Activated CD8-positive, alpha-beta T cell treated with anti-CD3 and anti-CD28 coated beads for 36 hours (primary cell): ENCODE measurements around the gene MATN1. TPM values are rescaled to one million over a fixed set of nuclear protein-coding genes. Genes with fewer than 3 reads are reported as not detected.

Experiments used
- ATAC-seq: fragments of 200-7000 bp; cut with Tn5 transposase; one replicate; pipeline ENCODE4 v1.10.0; 2021; ENCODE audit warnings: mild to moderate bottlenecking, moderate library complexity
- CTCF ChIA-PET: fragments of 350-600 bp; sonication (Branson Sonifier 250); formaldehyde crosslinking; loops from one replicate; lab custom pipeline; 2021; ENCODE audit warnings: antibody characterized with exemption; lab: Charles Lee
- POLR2A ChIA-PET: fragments of 350-600 bp; sonication (Branson Sonifier 250); formaldehyde crosslinking; loops from one replicate; lab custom pipeline; 2021; ENCODE audit warnings: antibody characterized with exemption; lab: Charles Lee
- DNase-seq: peaks from one replicate; pipeline ENCODE4 v3.0.0-alpha.2; 2020
- H3K27ac Mint-ChIP-seq: one replicate; pipeline ENCODE4 v1.8.0; 2021; ENCODE audit warnings: mild to moderate bottlenecking, mixed read lengths
- H3K27me3 Mint-ChIP-seq: one replicate; pipeline ENCODE4 v1.8.0; 2021; ENCODE audit warnings: mixed read lengths
- H3K36me3 Mint-ChIP-seq: one replicate; pipeline ENCODE4 v1.8.0; 2021; ENCODE audit warnings: low read depth, mixed read lengths
- H3K4me1 Mint-ChIP-seq: one replicate; pipeline ENCODE4 v1.8.0; 2021; ENCODE audit warnings: low read depth, mixed read lengths
- H3K4me3 Mint-ChIP-seq: one replicate; pipeline ENCODE4 v1.8.0; 2021; ENCODE audit warnings: mild to moderate bottlenecking, moderate library complexity, mixed read lengths
- H3K9me3 Mint-ChIP-seq: one replicate; pipeline ENCODE4 v1.8.0; 2021; ENCODE audit warnings: mixed read lengths
- intact Hi-C: fragments of 100-400 bp; cut with micrococcal nuclease; formaldehyde crosslinking; loops from one replicate; pipeline ENCODE4 v1.10.0; 2022
- total RNA-seq, 2 experiments: library from RNA; stranded (reverse); gene quantifications; one replicate each; pipeline ENCODE4 v1.2.3, GENCODE V29; 2021
- TF ChIP-seq, protein P1 (sequence below): fragments of 200-600 bp; IDR thresholded peaks from one replicate; pipeline ENCODE4 v1.8.0; 2022; ENCODE audit warnings: antibody characterized with exemption, mild to moderate bottlenecking

The MATN1 gene
- total RNA-seq, 2 experiments from 2014 or later = 0.45 to 1.4 TPM

DNA sequence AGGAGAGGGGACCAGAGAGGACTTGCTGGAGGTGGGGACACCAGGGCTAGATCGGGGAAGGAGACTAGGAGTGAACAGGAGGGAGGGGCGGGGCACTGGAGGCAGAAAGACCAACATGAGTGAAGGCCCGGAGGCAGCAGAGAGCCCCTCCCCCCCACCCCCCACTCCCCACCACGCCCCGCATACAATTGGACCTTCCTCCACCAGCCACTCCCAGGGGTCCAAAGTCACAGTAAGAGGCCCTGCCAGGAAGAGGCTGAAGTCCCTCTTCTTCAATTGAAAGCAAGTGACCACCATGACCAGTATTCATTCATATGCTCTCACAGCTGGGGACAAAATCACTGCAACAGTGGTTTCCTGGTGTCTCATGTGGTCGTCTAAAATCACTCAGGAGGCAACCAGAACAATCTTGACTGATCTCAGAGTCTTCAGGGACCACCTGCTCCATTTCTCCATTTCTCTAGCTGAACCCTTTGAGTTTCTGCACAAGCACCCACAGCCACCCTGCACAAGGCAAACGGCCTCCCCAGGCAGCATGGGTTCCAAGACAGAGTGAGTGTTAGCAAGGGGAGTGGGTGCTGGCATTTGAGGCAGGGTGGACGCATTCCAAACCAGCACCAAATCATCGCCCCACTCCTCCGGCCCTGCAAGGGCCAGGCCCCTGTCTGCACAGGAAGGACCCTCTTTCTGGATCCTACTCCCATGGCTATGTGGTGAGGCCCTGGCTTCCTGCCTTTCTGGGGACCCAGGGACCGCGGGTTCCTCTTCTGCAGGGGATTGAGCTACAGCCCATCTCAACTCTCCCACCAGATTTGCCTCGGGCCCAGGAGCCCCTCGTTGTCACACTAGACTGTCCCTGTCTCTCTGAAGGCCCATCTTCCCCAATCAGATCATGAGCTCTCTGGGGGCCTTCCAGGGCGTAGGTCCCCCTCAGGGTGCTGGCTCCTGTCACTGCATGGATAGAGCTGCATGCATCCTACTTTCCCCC, 17.2 kb upstream of the MATN1 start:
- TF ChIP-seq, protein P1, sequence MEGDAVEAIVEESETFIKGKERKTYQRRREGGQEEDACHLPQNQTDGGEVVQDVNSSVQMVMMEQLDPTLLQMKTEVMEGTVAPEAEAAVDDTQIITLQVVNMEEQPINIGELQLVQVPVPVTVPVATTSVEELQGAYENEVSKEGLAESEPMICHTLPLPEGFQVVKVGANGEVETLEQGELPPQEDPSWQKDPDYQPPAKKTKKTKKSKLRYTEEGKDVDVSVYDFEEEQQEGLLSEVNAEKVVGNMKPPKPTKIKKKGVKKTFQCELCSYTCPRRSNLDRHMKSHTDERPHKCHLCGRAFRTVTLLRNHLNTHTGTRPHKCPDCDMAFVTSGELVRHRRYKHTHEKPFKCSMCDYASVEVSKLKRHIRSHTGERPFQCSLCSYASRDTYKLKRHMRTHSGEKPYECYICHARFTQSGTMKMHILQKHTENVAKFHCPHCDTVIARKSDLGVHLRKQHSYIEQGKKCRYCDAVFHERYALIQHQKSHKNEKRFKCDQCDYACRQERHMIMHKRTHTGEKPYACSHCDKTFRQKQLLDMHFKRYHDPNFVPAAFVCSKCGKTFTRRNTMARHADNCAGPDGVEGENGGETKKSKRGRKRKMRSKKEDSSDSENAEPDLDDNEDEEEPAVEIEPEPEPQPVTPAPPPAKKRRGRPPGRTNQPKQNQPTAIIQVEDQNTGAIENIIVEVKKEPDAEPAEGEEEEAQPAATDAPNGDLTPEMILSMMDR = no peak
- ATAC-seq = no peak
- POLR2A ChIA-PET = interaction anchor here (1.0 to 36.3 kb wide), 3 partner anchors 8 to 38 kb away, joined by 3 to 671 read pairs (median 44); partner anchors contain the start of gene LAPTM5
- peak overlapping the region; percentile 74 for H3K27ac Mint-ChIP-seq
- no peaks in the 10 kb centered on the region for H3K9me3 Mint-ChIP-seq
- H3K4me3 Mint-ChIP-seq = no peak overlapping the region
- H3K27me3 Mint-ChIP-seq = no peaks in the 10 kb centered on the region
- peaks cover 84% of the 10 kb centered on the region for H3K4me1 Mint-ChIP-seq
- DNase-seq = no peak
- peaks cover 73% of the 10 kb centered on the region for H3K36me3 Mint-ChIP-seq
- CTCF ChIA-PET = interaction anchor here (1.0 to 9.2 kb wide), 5 partner anchors 16 to 42 kb away, joined by 4 to 80 read pairs (median 6); no protein-coding TSS in a partner anchor
- intact Hi-C loops = loop anchor here (5.0 kb wide), 1 partner anchor 37 kb away; no protein-coding TSS in a partner anchor

DNA sequence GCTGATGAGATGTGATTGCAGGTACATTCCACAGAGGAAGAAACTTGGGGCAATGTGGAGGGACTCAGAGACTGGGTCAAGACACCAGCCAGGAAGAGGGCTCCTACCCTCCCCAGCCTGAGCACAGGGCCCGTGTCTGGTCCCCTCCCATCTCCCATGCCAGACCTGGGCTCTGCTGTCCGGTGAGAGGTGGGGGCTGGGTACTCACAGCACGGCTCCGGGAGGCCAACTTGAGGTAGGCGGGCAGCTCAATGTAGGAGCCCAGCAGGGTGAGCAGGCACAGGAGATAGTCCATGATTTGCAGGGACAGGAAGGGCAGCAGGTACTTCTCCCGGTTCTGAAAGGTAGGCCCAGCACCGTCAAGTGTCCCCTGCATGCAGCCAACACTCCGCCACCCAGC, 16.2 kb upstream of the MATN1 start:
- DNase-seq = no peak
- ChIA-PET POLR2A (interaction anchor here (1.8 to 36.3 kb wide), 3 partner anchors 12 to 19 kb away, joined by 6 to 671 read pairs (median 6); partner anchors contain the start of gene LAPTM5), CTCF (no interaction called here)
- TF ChIP-seq, protein P1 = no peak
- H3K27me3 Mint-ChIP-seq = no peaks in the 10 kb centered on the region
- no peaks in the 10 kb centered on the region for H3K9me3 Mint-ChIP-seq
- H3K4me3 Mint-ChIP-seq = no peak overlapping the region
- no peak for ATAC-seq
- intact Hi-C loops = no loop called here
- H3K4me1 Mint-ChIP-seq = peaks cover 75% of the 10 kb centered on the region
- H3K27ac Mint-ChIP-seq = peak overlapping the region; percentile 74
- peaks cover 79% of the 10 kb centered on the region for H3K36me3 Mint-ChIP-seq

DNA sequence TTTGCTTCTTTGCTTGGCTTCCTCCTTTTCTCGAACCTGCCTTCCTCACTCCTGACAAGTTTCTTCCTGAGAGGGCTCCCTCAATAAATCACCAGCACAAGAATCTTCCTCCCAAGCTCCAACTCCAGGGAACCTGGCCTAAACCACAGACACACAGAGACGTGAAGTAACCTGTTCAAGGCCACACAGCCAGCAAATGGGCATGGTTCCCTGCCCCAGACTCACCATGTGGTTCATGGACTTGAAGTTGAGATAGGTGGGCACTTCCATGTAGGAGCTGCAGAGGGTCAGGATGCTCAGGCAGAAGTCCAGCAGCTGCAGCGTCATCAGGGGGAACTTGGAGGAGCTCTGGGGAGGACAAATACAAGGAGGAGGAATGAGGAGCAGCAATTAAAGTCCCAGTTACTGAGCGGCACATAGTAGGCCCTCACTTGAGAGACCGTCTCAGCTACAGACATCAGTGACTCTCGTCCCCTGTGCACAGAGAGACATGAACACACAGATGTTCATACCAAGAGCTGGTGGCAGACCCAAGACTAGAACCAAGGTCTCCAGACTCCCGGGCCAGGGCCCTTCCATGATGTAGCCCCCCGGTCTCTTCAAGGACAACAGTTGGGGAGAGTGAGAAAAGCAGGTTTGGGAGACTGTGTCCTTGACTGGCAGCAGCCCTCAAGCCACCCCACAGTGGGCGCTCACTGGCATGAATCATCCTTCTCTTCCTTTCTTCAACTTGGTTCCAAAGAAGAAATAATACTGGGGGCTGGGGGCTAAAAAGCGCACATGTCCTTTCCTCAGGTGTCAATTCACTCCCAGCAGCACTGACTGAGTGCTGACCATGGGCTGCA, 15.6 kb upstream of the MATN1 start:
- H3K36me3 Mint-ChIP-seq = peaks cover 84% of the 10 kb centered on the region
- no peak for ATAC-seq
- peak overlapping the region; percentile 74 for H3K27ac Mint-ChIP-seq
- ChIA-PET POLR2A (interaction anchor here (1.8 to 36.3 kb wide), 3 partner anchors 11 to 20 kb away, joined by 6 to 671 read pairs (median 6); partner anchors contain the start of gene LAPTM5), CTCF (no interaction called here)
- peaks cover 68% of the 10 kb centered on the region for H3K4me1 Mint-ChIP-seq
- no peak overlapping the region for H3K4me3 Mint-ChIP-seq
- H3K9me3 Mint-ChIP-seq = no peaks in the 10 kb centered on the region
- intact Hi-C loops = no loop called here
- TF ChIP-seq, protein P1 = no peak
- H3K27me3 Mint-ChIP-seq = no peaks in the 10 kb centered on the region
- DNase-seq = no peak

DNA sequence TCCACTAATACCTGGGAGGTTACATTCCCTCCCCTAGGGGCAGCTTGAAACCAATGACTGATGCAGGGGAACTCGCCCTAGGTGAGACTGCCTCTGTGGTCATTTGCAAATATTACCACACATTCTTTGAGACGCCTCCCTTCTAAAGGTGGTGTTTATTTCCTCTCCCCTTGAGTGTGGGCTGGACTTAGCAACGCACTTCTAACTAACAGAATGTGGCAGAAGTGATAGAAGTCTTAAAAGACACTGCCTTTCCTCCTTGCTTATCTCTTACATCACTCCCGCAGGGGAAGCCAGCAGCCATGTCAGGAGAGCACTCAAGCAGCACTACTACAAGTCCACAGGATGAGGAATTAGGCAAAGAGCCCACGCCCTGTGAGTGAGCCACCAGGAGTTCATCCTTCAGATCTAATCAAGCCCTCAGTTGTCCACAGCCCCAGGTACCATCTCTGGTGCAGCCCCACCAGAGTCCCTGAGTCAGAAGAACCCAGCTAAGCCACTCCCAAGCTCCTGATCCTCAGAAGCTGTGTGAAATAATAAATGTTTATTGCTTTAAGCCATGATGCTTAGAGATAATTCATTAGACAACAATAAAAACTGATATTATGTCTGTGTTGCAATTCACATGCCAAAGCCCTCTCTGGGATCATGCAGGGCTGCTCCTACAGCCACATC, 14.8 kb upstream of the MATN1 start:
- Mint-ChIP-seq H3K4me3 (no peak overlapping the region), H3K27me3 (no peaks in the 10 kb centered on the region), H3K27ac (peak overlapping the region; percentile 78), H3K4me1 (peaks cover 61% of the 10 kb centered on the region), H3K9me3 (no peaks in the 10 kb centered on the region), H3K36me3 (peaks cover 86% of the 10 kb centered on the region)
- ATAC-seq = peak; percentile 46
- no peak for DNase-seq
- ChIA-PET POLR2A (interaction anchor here (1.8 to 36.3 kb wide), 3 partner anchors 10 to 21 kb away, joined by 6 to 671 read pairs (median 6); partner anchors contain the start of gene LAPTM5), CTCF (interaction anchor here (1.8 to 2.0 kb wide), 2 partner anchors 19 to 41 kb away, joined by 8 to 9 read pairs; no protein-coding TSS in a partner anchor)
- intact Hi-C loops = no loop called here
- TF ChIP-seq, protein P1 = no peak
